HepG2 (cell line): ENCODE data around the gene SLC25A10. TPM values are rescaled to one million over a fixed set of nuclear protein-coding genes. Genes with fewer than 3 reads are reported as not detected.

ENCODE experiments used
- CCAR2 ChIP-seq: fragments of 200-400 bp; formaldehyde crosslinking; optimal IDR thresholded peaks from 2 replicates; pipeline ENCODE3; 2018; ENCODE audit warnings: low read depth, mild to moderate bottlenecking, low read length, moderate library complexity
- ELF4 ChIP-seq: sonication (generic); formaldehyde crosslinking; IDR thresholded peaks from 2 replicates; pipeline ENCODE4 v1.5.0; 2020; ENCODE audit warnings: missing genetic modification reagents, mild to moderate bottlenecking, moderate library complexity, borderline replicate concordance
- ERF ChIP-seq: IDR thresholded peaks from 2 replicates; pipeline ENCODE4 v1.6.1; 2018; ENCODE audit warnings: missing biosample characterization, missing genetic modification reagents
- HNRNPK ChIP-seq: fragments of 200-400 bp; formaldehyde crosslinking; IDR thresholded peaks from 2 replicates; pipeline ENCODE4 v1.6.1; 2018; ENCODE audit warnings: low read length, low read depth, moderate library complexity, mild to moderate bottlenecking; ENCODE audit not compliant: poor library complexity, severe bottlenecking
- MYC ChIP-seq: sonication (generic); formaldehyde crosslinking; IDR thresholded peaks from 2 replicates; pipeline ENCODE4 v1.9.0; 2021; ENCODE audit warnings: missing genetic modification reagents, borderline replicate concordance
- RCOR2 ChIP-seq: IDR thresholded peaks from 2 replicates; pipeline ENCODE4 v1.6.1; 2016; ENCODE audit warnings: missing biosample characterization, missing genetic modification reagents
- RFX1 ChIP-seq: fragments of 450-650 bp; IDR thresholded peaks from 2 replicates; pipeline ENCODE4 v1.6.1; 2017
- ZBTB8A ChIP-seq: sonication (generic); formaldehyde crosslinking; IDR thresholded peaks from 2 replicates; pipeline ENCODE4 v1.4.0; 2020; ENCODE audit warnings: mild to moderate bottlenecking, low read depth, missing genetic modification reagents, borderline replicate concordance
- ZNF143 ChIP-seq: sonication (generic); formaldehyde crosslinking; IDR thresholded peaks from 2 replicates; pipeline ENCODE4 v1.4.0; 2020; ENCODE audit warnings: missing genetic modification reagents
- ZNF230 ChIP-seq: sonication (generic); formaldehyde crosslinking; IDR thresholded peaks from 2 replicates; pipeline ENCODE4 v1.4.0; 2020; ENCODE audit warnings: mild to moderate bottlenecking, missing genetic modification reagents
- ZNF256 ChIP-seq: sonication (generic); formaldehyde crosslinking; conservative IDR thresholded peaks from 2 replicates; pipeline ENCODE4 v1.4.0; 2020; ENCODE audit warnings: missing genetic modification reagents
- ZNF274 ChIP-seq: sonication (generic); formaldehyde crosslinking; IDR thresholded peaks from 2 replicates; pipeline ENCODE4 v1.5.1; 2020; ENCODE audit warnings: mild to moderate bottlenecking, missing genetic modification reagents
- ZNF296 ChIP-seq: sonication (generic); formaldehyde crosslinking; conservative IDR thresholded peaks from 2 replicates; pipeline ENCODE4 v1.5.0; 2020; ENCODE audit warnings: mild to moderate bottlenecking, missing genetic modification reagents
- ZNF446 ChIP-seq: sonication (generic); formaldehyde crosslinking; IDR thresholded peaks from 2 replicates; pipeline ENCODE4 v1.5.0; 2020; ENCODE audit warnings: mild to moderate bottlenecking, missing genetic modification reagents
- ZNF543 ChIP-seq: sonication (generic); formaldehyde crosslinking; IDR thresholded peaks from 2 replicates; pipeline ENCODE4 v1.4.0; 2020; ENCODE audit warnings: mild to moderate bottlenecking, missing genetic modification reagents
- ZNF570 ChIP-seq: sonication (generic); formaldehyde crosslinking; IDR thresholded peaks from 2 replicates; pipeline ENCODE4 v1.4.0; 2020; ENCODE audit warnings: mild to moderate bottlenecking, missing genetic modification reagents, borderline replicate concordance
- ZNF670 ChIP-seq: sonication (generic); formaldehyde crosslinking; IDR thresholded peaks from 2 replicates; pipeline ENCODE4 v1.8.0; 2022; ENCODE audit warnings: mild to moderate bottlenecking, missing genetic modification reagents, borderline replicate concordance
- ZNF768 ChIP-seq: sonication (generic); formaldehyde crosslinking; IDR thresholded peaks from 2 replicates; pipeline ENCODE4 v1.4.0; 2020; ENCODE audit warnings: missing genetic modification reagents
- ZNF879 ChIP-seq: sonication (generic); formaldehyde crosslinking; IDR thresholded peaks from 2 replicates; pipeline ENCODE4 v1.8.1; 2023; ENCODE audit warnings: missing genetic modification reagents
- polyA plus RNA-seq, 8 experiments: library from polyadenylated mRNA; depleted of rRNA in 3 of 8; stranded (reverse) in 7 of 8; unstranded in 1 of 8; fragments of >200 nt; fragmentation: Illumina TruSeq in 4 of 8; extraction: Trizol in 4 of 8; gene quantifications; 2 replicates each; pipeline versions ENCODE4 v1.2.1 to v1.2.3, GENCODE V29; 2011 to 2016; ENCODE audit warnings: low read depth in 4 of 8, missing spikeins in 1 of 8, mixed read lengths in 1 of 8; ENCODE audit not compliant: insufficient read depth in 1 of 8
- total RNA-seq, 5 experiments: library from RNA; depleted of rRNA; stranded (reverse); fragments of >200 nt; fragmentation: Illumina TruSeq; extraction: Trizol; gene quantifications; 2 replicates each; pipeline ENCODE4 v1.2.3, GENCODE V29; 2016; ENCODE audit warnings: low read depth in 1 of 5
- TF ChIP-seq, protein P1 (sequence below): IDR thresholded peaks from 2 replicates; pipeline ENCODE4 v1.6.1; 2012; ENCODE audit warnings: low read length, improper control_type of control experiment
- TF ChIP-seq, protein P2 (sequence below): IDR thresholded peaks from 2 replicates; pipeline ENCODE4 v1.6.1; 2016; ENCODE audit warnings: missing genetic modification reagents, missing compliant biosample characterization
- TF ChIP-seq, protein P3 (sequence below): sonication (generic); formaldehyde crosslinking; IDR thresholded peaks from 2 replicates; pipeline ENCODE4 v1.8.0; 2022; ENCODE audit warnings: mild to moderate bottlenecking, missing genetic modification reagents, borderline replicate concordance
- TF ChIP-seq, protein P4 (sequence below): sonication (generic); formaldehyde crosslinking; IDR thresholded peaks from 2 replicates; pipeline ENCODE4 v1.8.1; 2022; ENCODE audit warnings: low read depth, mild to moderate bottlenecking, missing genetic modification reagents

Gene SLC25A10
- total and polyA plus RNA-seq, 2 of the 13 experiments (the other 11 are each of a cell fraction or from before 2014, with no cell fraction given) = 46.5 to 140 TPM

DNA sequence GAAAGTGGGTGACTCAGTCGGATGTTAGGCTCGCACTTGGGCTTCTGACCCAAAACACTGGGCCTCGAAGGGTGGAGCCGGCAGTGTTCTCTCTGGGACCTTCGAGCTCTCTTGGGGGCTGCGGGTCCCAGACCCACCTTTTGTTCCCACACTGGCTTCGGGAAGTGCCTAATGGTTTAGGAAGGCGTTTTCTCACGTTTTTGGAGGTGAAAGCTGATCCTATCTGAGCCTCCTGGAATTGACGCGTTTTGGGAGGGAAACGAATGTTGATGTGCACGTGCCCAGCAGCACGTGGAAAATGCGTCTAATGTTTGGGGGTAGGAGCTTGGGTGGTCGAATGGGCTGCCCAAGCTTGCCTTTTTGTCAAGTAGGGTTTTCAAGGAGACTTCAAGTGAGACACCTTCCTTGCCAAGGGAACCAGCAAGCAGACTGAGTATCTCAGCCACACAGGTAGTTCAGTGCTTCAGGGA lies 27.6 kb upstream of the SLC25A10 start (continued):
- TF ChIP-seq CCAR2 (no peak), MYC (CRISPR knock-in tag) (0 out of 2 replicates have a peak, but pooled peaks have one; percentile 42), HNRNPK (no peak), ELF4 (CRISPR knock-in tag) (no peak), ZBTB8A (CRISPR knock-in tag) (no peak), ZNF670 (no peak; the same call in 1 of the 2 replicates), ZNF570 (CRISPR knock-in tag) (no peak), ZNF879 (no peak), ERF (CRISPR knock-in tag) (no peak), ZNF143 (no peak), ZNF230 (CRISPR knock-in tag) (0 out of 2 replicates have a peak, but pooled peaks have one; percentile 56), RFX1 (no peak), ZNF274 (CRISPR knock-in tag) (no peak), ZNF256 (CRISPR knock-in tag) (no peak), ZNF543 (CRISPR knock-in tag) (0 out of 2 replicates have a peak, but pooled peaks have one; percentile 25), ZNF446 (CRISPR knock-in tag) (no peak; the same call in 1 of the 2 replicates), ZNF768 (CRISPR knock-in tag) (no peak), ZNF296 (CRISPR knock-in tag) (no peak; the same call in 1 of the 2 replicates), RCOR2 (no peak)
- TF ChIP-seq, protein P1, sequence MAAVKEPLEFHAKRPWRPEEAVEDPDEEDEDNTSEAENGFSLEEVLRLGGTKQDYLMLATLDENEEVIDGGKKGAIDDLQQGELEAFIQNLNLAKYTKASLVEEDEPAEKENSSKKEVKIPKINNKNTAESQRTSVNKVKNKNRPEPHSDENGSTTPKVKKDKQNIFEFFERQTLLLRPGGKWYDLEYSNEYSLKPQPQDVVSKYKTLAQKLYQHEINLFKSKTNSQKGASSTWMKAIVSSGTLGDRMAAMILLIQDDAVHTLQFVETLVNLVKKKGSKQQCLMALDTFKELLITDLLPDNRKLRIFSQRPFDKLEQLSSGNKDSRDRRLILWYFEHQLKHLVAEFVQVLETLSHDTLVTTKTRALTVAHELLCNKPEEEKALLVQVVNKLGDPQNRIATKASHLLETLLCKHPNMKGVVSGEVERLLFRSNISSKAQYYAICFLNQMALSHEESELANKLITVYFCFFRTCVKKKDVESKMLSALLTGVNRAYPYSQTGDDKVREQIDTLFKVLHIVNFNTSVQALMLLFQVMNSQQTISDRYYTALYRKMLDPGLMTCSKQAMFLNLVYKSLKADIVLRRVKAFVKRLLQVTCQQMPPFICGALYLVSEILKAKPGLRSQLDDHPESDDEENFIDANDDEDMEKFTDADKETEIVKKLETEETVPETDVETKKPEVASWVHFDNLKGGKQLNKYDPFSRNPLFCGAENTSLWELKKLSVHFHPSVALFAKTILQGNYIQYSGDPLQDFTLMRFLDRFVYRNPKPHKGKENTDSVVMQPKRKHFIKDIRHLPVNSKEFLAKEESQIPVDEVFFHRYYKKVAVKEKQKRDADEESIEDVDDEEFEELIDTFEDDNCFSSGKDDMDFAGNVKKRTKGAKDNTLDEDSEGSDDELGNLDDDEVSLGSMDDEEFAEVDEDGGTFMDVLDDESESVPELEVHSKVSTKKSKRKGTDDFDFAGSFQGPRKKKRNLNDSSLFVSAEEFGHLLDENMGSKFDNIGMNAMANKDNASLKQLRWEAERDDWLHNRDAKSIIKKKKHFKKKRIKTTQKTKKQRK = no peak
- TF ChIP-seq, protein P2, sequence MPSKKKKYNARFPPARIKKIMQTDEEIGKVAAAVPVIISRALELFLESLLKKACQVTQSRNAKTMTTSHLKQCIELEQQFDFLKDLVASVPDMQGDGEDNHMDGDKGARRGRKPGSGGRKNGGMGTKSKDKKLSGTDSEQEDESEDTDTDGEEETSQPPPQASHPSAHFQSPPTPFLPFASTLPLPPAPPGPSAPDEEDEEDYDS (CRISPR knock-in tag) = no peak
- TF ChIP-seq, protein P3, sequence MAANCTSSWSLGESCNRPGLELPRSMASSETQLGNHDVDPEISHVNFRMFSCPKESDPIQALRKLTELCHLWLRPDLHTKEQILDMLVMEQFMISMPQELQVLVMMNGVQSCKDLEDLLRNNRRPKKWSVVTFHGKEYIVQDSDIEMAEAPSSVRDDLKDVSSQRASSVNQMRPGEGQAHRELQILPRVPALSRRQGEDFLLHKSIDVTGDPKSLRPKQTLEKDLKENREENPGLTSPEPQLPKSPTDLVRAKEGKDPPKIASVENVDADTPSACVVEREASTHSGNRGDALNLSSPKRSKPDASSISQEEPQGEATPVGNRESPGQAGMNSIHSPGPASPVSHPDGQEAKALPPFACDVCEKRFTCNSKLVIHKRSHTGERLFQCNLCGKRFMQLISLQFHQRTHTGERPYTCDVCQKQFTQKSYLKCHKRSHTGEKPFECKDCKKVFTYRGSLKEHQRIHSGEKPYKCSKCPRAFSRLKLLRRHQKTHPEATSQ (CRISPR knock-in tag) = no peak
- TF ChIP-seq, protein P4, sequence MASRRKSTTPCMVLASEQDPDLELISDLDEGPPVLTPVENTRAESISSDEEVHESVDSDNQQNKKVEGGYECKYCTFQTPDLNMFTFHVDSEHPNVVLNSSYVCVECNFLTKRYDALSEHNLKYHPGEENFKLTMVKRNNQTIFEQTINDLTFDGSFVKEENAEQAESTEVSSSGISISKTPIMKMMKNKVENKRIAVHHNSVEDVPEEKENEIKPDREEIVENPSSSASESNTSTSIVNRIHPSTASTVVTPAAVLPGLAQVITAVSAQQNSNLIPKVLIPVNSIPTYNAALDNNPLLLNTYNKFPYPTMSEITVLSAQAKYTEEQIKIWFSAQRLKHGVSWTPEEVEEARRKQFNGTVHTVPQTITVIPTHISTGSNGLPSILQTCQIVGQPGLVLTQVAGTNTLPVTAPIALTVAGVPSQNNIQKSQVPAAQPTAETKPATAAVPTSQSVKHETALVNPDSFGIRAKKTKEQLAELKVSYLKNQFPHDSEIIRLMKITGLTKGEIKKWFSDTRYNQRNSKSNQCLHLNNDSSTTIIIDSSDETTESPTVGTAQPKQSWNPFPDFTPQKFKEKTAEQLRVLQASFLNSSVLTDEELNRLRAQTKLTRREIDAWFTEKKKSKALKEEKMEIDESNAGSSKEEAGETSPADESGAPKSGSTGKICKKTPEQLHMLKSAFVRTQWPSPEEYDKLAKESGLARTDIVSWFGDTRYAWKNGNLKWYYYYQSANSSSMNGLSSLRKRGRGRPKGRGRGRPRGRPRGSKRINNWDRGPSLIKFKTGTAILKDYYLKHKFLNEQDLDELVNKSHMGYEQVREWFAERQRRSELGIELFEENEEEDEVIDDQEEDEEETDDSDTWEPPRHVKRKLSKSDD (CRISPR knock-in tag) = no peak
